CD4-positive, CD25-positive, alpha-beta regulatory T cell (primary cell): ENCODE measurements around the gene LRRC42. TPM values are rescaled to one million over a fixed set of nuclear protein-coding genes. Genes with fewer than 3 reads are reported as not detected.

ENCODE experiments used
- polyA plus RNA-seq, 4 donors: library from polyadenylated mRNA; unstranded; fragments of 300-500 nt; fragmentation: Illumina TruSeq; gene quantifications; one replicate each; pipeline ENCODE4 v1.2.3, GENCODE V29; 2021
- total RNA-seq: library from RNA; stranded (reverse); gene quantifications from one replicate; pipeline ENCODE4 v1.2.3, GENCODE V29; 2022

LRRC42 gene
- total and polyA plus RNA-seq, 5 donors from 2014 or later, result 6.9 to 11.9 (median 8.0) TPM

Other genes with a start within 250 kb of the LRRC42 start
- not detected for gene GLIS1, start 207.2 kb upstream of the LRRC42 start, total RNA-seq
- gene GLIS1, start 207.2 kb upstream of the LRRC42 start, polyA plus RNA-seq, result not detected
- gene NDC1, start 108.1 kb upstream of the LRRC42 start, total RNA-seq, result 4.9 TPM
- 1 to 10 TPM; 3.3 to 6.4 (median 4.6) TPM for gene NDC1, start 108.1 kb upstream of the LRRC42 start, polyA plus RNA-seq
- 16.0 TPM for gene YIPF1, start 56.6 kb upstream of the LRRC42 start, total RNA-seq
- gene YIPF1, start 56.6 kb upstream of the LRRC42 start, polyA plus RNA-seq, result 10 to 100 TPM; 35.8 to 51.4 (median 38.8) TPM
- gene DIO1, start 52.2 kb upstream of the LRRC42 start, total RNA-seq, result not detected
- gene DIO1, start 52.2 kb upstream of the LRRC42 start, polyA plus RNA-seq, result under 1 TPM in 1 of 4 donors, not detected in 3; 0.09 TPM
- 23.0 TPM for gene IFT25, start 651 bp upstream of the LRRC42 start, total RNA-seq
- 10 to 100 TPM; 57.6 to 74.7 (median 66.6) TPM for gene IFT25, start 651 bp upstream of the LRRC42 start, polyA plus RNA-seq
- gene LDLRAD1, start 71.8 kb downstream of the LRRC42 start, total RNA-seq, result not detected
- gene LDLRAD1, start 71.8 kb downstream of the LRRC42 start, polyA plus RNA-seq, result not detected
- gene TMEM59, start 106.9 kb downstream of the LRRC42 start, total RNA-seq, result 180 TPM
- gene TMEM59, start 106.9 kb downstream of the LRRC42 start, polyA plus RNA-seq, result 100 to 1,000 TPM; 605 to 863 (median 688) TPM
- 8.4 TPM for gene TCEANC2, start 107.3 kb downstream of the LRRC42 start, total RNA-seq
- 1 to 10 TPM; 3.6 to 6.9 (median 6.2) TPM for gene TCEANC2, start 107.3 kb downstream of the LRRC42 start, polyA plus RNA-seq
- 0.15 TPM for gene CDCP2, start 206.7 kb downstream of the LRRC42 start, total RNA-seq
- not detected for gene CDCP2, start 206.7 kb downstream of the LRRC42 start, polyA plus RNA-seq